ENCODE measurements around the gene RNU6-8. TPM values are rescaled to one million over a fixed set of nuclear protein-coding genes. Genes with fewer than 3 reads are reported as not detected.

The RNU6-8 gene
- total RNA-seq, 4 donors from 2014 or later, result not detected

- in situ Hi-C loops (cut with MboI; ENCODE audit: low pct_ligation_motif_present in 1 of 4, low pct_unique_long_range_greater_than_20kb in 1 of 4, low sequenced_read_pairs in 3 of 4), result loop anchor here in 2 of 4 donors (25.0 kb wide), 1 partner anchor 124 kb away; the partner anchor contains the start of gene ARHGAP5 (in 2 of the 2)
- TF ChIP-seq POLR2A (IDR thresholded peaks at IDR 0.05) (no peak), POLR2AphosphoS5 (IDR thresholded peaks at IDR 0.05) (no peak), CTCF (IDR thresholded peaks at IDR 0.05) (no peak), EP300 (IDR thresholded peaks at IDR 0.05; ENCODE audit: low read depth) (no peak)
- no peaks in the 10 kb centered on the region for H3K27me3 ChIP-seq
- 92 to 100% methylated on average over 1 to 3 of the region's 3 CpGs for WGBS, 2 donors (ENCODE audit: low coverage in 1 of 2)
- no peak overlapping the region for H3K4me3 ChIP-seq
- no peak overlapping the region for H3K27ac ChIP-seq
- intact Hi-C loops (cut with DNase I; ENCODE audit: low total_unique reads), result no loop called here
- no peaks in the 10 kb centered on the region for H3K36me3 ChIP-seq
- H3K4me1 ChIP-seq, result no peaks in the 10 kb centered on the region
- DNase-seq, result no peak
- H3K9me3 ChIP-seq, result no peaks in the 10 kb centered on the region
Measured at GRCh38 chr14:32211068-32211404, 8.0 kb upstream of the RNU6-8 start.

GRCh38 chr14:32209471-32209870, 6.4 kb upstream of the RNU6-8 start:
- intact Hi-C loops (cut with DNase I; ENCODE audit: low total_unique reads) (no loop called here), in situ Hi-C loops (cut with MboI; ENCODE audit: low pct_ligation_motif_present in 1 of 4, low pct_unique_long_range_greater_than_20kb in 1 of 4, low sequenced_read_pairs in 3 of 4) (loop anchor here in 2 of 4 donors (25.0 kb wide), 1 partner anchor 122 kb away; the partner anchor contains the start of gene ARHGAP5 (in 2 of the 2))
- Histone ChIP-seq H3K4me3 (no peak overlapping the region), H3K4me1 (peaks cover 0 to under 1% (median 0%) of the 10 kb centered on the region in 4 donors), H3K27ac (no peak overlapping the region), H3K36me3 (no peaks in the 10 kb centered on the region), H3K27me3 (no peaks in the 10 kb centered on the region), H3K9me3 (no peaks in the 10 kb centered on the region)
- no peak for TF ChIP-seq POLR2AphosphoS5 (IDR thresholded peaks at IDR 0.05)
- no peak for TF ChIP-seq CTCF (IDR thresholded peaks at IDR 0.05)
- no peak for TF ChIP-seq POLR2A (IDR thresholded peaks at IDR 0.05)
- no peak for TF ChIP-seq EP300 (IDR thresholded peaks at IDR 0.05; ENCODE audit: low read depth)
- DNase-seq, result no peak

GRCh38 chr14:32208490-32208889, 5.4 kb upstream of the RNU6-8 start:
- no peak overlapping the region for H3K27ac ChIP-seq
- H3K4me1 ChIP-seq, result peaks cover 0 to 8% (median 0%) of the 10 kb centered on the region in 4 donors
- intact Hi-C loops (cut with DNase I; ENCODE audit: low total_unique reads) (no loop called here), in situ Hi-C loops (cut with MboI; ENCODE audit: low pct_ligation_motif_present in 1 of 4, low pct_unique_long_range_greater_than_20kb in 1 of 4, low sequenced_read_pairs in 3 of 4) (loop anchor here in 2 of 4 donors (25.0 kb wide), 1 partner anchor 121 kb away; the partner anchor contains the start of gene ARHGAP5 (in 2 of the 2))
- H3K9me3 ChIP-seq, result no peaks in the 10 kb centered on the region
- TF ChIP-seq EP300 (IDR thresholded peaks at IDR 0.05; ENCODE audit: low read depth) (no peak), POLR2AphosphoS5 (IDR thresholded peaks at IDR 0.05) (no peak), POLR2A (IDR thresholded peaks at IDR 0.05) (no peak), CTCF (IDR thresholded peaks at IDR 0.05) (no peak)
- no peak for DNase-seq
- WGBS, 2 donors (ENCODE audit: low coverage in 1 of 2), result 80 to 96% methylated on average over 2 to 3 of the region's 3 CpGs
- no peak overlapping the region for H3K4me3 ChIP-seq
- no peaks in the 10 kb centered on the region for H3K36me3 ChIP-seq
- H3K27me3 ChIP-seq, result no peaks in the 10 kb centered on the region

- in situ Hi-C loops (cut with MboI; ENCODE audit: low pct_ligation_motif_present in 1 of 4, low pct_unique_long_range_greater_than_20kb in 1 of 4, low sequenced_read_pairs in 3 of 4), result loop anchor here in 2 of 4 donors (25.0 kb wide), 1 partner anchor 119 kb away; the partner anchor contains the start of gene ARHGAP5 (in 2 of the 2)
- TF ChIP-seq EP300 (IDR thresholded peaks at IDR 0.05; ENCODE audit: low read depth) (no peak), CTCF (IDR thresholded peaks at IDR 0.05) (no peak), POLR2AphosphoS5 (IDR thresholded peaks at IDR 0.05) (no peak), POLR2A (IDR thresholded peaks at IDR 0.05) (no peak)
- WGBS, 2 donors (ENCODE audit: low coverage in 1 of 2), result 61 to 67% methylated on average over 1 to 2 of the region's 2 CpGs
Measured at GRCh38 chr14:32206552-32206951, 3.5 kb upstream of the RNU6-8 start.

More at GRCh38 chr14:32206552-32206951, 3.5 kb upstream of the RNU6-8 start:
- H3K4me1 ChIP-seq, result peaks cover 0 to 18% (median 12%) of the 10 kb centered on the region in 4 donors
- no peak for DNase-seq
- H3K27me3 ChIP-seq, result no peaks in the 10 kb centered on the region
- no peak overlapping the region for H3K4me3 ChIP-seq
- no peak overlapping the region for H3K27ac ChIP-seq
- H3K36me3 ChIP-seq, result no peaks in the 10 kb centered on the region
- intact Hi-C loops (cut with DNase I; ENCODE audit: low total_unique reads), result no loop called here
- H3K9me3 ChIP-seq, result no peaks in the 10 kb centered on the region
